HG03045 (cell line): Measurements from ENCODE around the gene COL23A1.

Source experiments
- ATAC-seq: cut with Tn5 transposase; IDR thresholded peaks from one replicate; pipeline ENCODE4 v1.9.1; 2021; ENCODE audit warnings: mild to moderate bottlenecking, moderate library complexity; ENCODE audit not compliant: unreplicated experiment

The COL23A1 gene

GRCh38 chr5:178191661-178192060 is 398.5 kb downstream of the COL23A1 start:
- ATAC-seq: no peak

DNA sequence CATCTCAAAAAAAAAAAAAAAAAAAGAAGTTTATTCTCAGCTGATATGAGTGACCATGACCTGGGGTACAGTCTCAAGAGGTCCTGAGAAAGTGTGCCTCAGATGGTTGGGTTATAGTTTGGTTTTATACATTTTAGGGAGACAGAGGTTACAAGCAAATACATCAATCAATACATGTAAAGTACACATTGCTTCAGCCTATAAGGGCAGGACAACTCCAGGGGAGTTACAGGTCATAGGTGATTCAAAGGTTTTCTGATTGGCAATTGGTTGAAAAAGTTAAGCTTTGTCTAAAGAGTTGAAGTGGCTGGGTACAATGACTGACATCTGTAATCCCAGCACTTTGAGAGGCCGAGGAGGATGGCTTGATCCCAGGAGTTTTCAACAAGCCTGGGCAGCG is 400.8 kb downstream of the COL23A1 start:
- ATAC-seq: no peak
